HEK293 (cell line): ENCODE results near the gene SYNE2.

Experiments
- CTCF ChIA-PET: fragments of 350-600 bp; formaldehyde crosslinking; extraction: SDS; loops from one replicate; lab custom pipeline; 2021; ENCODE audit warnings: antibody characterized with exemption; lab: Yijun Ruan, JAX
- POLR2A ChIA-PET: fragments of 300-600 bp; formaldehyde crosslinking; extraction: SDS; loops from one replicate; lab custom pipeline; 2020; ENCODE audit warnings: antibody characterized with exemption, inconsistent platforms; lab: Yijun Ruan, JAX
- H3K27ac ChIP-seq: fragments of 200-500 bp; sonication (Bioruptor generic); 2 replicates; pipeline ENCODE4 v1.5.1; 2014; ENCODE audit warnings: low read depth, low read length, control low read depth, inconsistent platforms; ENCODE audit errors: extremely low read depth
- H3K36me3 ChIP-seq, 2 experiments: fragments of 200-500 bp in 1 of 2; sonication (Bioruptor generic) in 1 of 2; 1 replicate in 1 of 2; 2 replicates in 1 of 2; pipeline ENCODE4 v1.5.1; 2014 to 2017; ENCODE audit warnings: inconsistent platforms in 2 of 2, low read length in 2 of 2; ENCODE audit not compliant: control insufficient read depth in 2 of 2, insufficient read depth in 1 of 2
- H3K4me1 ChIP-seq: fragments of 200-500 bp; sonication (Bioruptor generic); 2 replicates; pipeline ENCODE4 v1.5.1; 2014; ENCODE audit warnings: mild to moderate bottlenecking, low read length, inconsistent platforms; ENCODE audit not compliant: control insufficient read depth, insufficient read depth
- H3K4me3 ChIP-seq: 2 replicates; pipeline ENCODE4 v1.5.1; 2011; ENCODE audit warnings: low read depth, mild to moderate bottlenecking, control low read depth, low read length, moderate library complexity
- H3K9me3 ChIP-seq: fragments of 200-500 bp; sonication (Bioruptor generic); 2 replicates; pipeline ENCODE4 v1.5.1; 2014; ENCODE audit warnings: low read depth, low read length, inconsistent platforms; ENCODE audit not compliant: control insufficient read depth, insufficient read depth
- CTCF ChIP-seq: fragments of 450-650 bp; formaldehyde crosslinking; IDR thresholded peaks from 2 replicates; pipeline ENCODE4 v1.5.1; 2016; ENCODE audit warnings: missing biosample characterization, missing genetic modification characterization
- GLI4 ChIP-seq: fragments of 450-650 bp; formaldehyde crosslinking; IDR thresholded peaks from 2 replicates; pipeline ENCODE4 v1.5.1; 2016; ENCODE audit warnings: missing biosample characterization, missing genetic modification characterization
- IKZF3 ChIP-seq: fragments of 450-650 bp; IDR thresholded peaks from 2 replicates; pipeline ENCODE4 v1.5.0; 2018; ENCODE audit warnings: missing biosample characterization, mild to moderate bottlenecking, missing genetic modification characterization, moderate library complexity
- OVOL3 ChIP-seq: fragments of 450-650 bp; formaldehyde crosslinking; IDR thresholded peaks from 2 replicates; pipeline ENCODE4 v1.5.1; 2016; ENCODE audit warnings: missing biosample characterization, missing genetic modification characterization
- PRDM1 ChIP-seq: fragments of 450-650 bp; formaldehyde crosslinking; IDR thresholded peaks from 2 replicates; pipeline ENCODE4; 2016; ENCODE audit warnings: missing biosample characterization, missing genetic modification characterization
- TRIM28 ChIP-seq: IDR thresholded peaks from 2 replicates; pipeline ENCODE4 v1.6.1; 2011; ENCODE audit warnings: low read length, control low read depth, borderline replicate concordance
- TSHZ1 ChIP-seq: fragments of 450-650 bp; formaldehyde crosslinking; IDR thresholded peaks from 2 replicates; pipeline ENCODE4 v1.5.1; 2016; ENCODE audit warnings: missing biosample characterization, missing genetic modification characterization, borderline replicate concordance
- ZBTB44 ChIP-seq: fragments of 450-650 bp; IDR thresholded peaks from 2 replicates; pipeline ENCODE4 v1.5.1; 2018; ENCODE audit warnings: missing biosample characterization, mild to moderate bottlenecking, missing genetic modification characterization
- ZNF155 ChIP-seq: fragments of 450-650 bp; formaldehyde crosslinking; IDR thresholded peaks from 2 replicates; pipeline ENCODE4 v1.5.1; 2016; ENCODE audit warnings: missing biosample characterization, missing genetic modification characterization
- ZNF184 ChIP-seq: fragments of 450-650 bp; IDR thresholded peaks from 2 replicates; pipeline ENCODE4 v1.5.1; 2018; ENCODE audit warnings: missing biosample characterization, mild to moderate bottlenecking, missing genetic modification characterization
- ZNF23 ChIP-seq: fragments of 450-650 bp; formaldehyde crosslinking; IDR thresholded peaks from 2 replicates; pipeline ENCODE4 v1.5.1; 2016; ENCODE audit warnings: missing biosample characterization, missing genetic modification characterization, borderline replicate concordance
- ZNF302 ChIP-seq: fragments of 450-650 bp; formaldehyde crosslinking; IDR thresholded peaks from 2 replicates; pipeline ENCODE4 v1.5.1; 2016; ENCODE audit warnings: missing biosample characterization, missing genetic modification characterization, low read depth
- ZNF350 ChIP-seq: fragments of 450-650 bp; formaldehyde crosslinking; IDR thresholded peaks from 2 replicates; pipeline ENCODE4 v1.5.0; 2017; ENCODE audit warnings: missing biosample characterization, mild to moderate bottlenecking, missing genetic modification characterization
- ZNF366 ChIP-seq: fragments of 450-650 bp; formaldehyde crosslinking; conservative IDR thresholded peaks from 2 replicates; pipeline ENCODE4 v1.5.1; 2016; ENCODE audit warnings: missing biosample characterization, missing genetic modification characterization
- ZNF37A ChIP-seq: fragments of 450-650 bp; IDR thresholded peaks from 2 replicates; pipeline ENCODE4 v1.5.1; 2018; ENCODE audit warnings: missing biosample characterization, missing genetic modification characterization
- ZNF596 ChIP-seq: fragments of 450-650 bp; IDR thresholded peaks from 2 replicates; pipeline ENCODE4 v1.5.0; 2018; ENCODE audit warnings: missing biosample characterization, mild to moderate bottlenecking, missing genetic modification characterization, moderate library complexity
- ZNF645 ChIP-seq: fragments of 450-650 bp; formaldehyde crosslinking; IDR thresholded peaks from 2 replicates; pipeline ENCODE4; 2016; ENCODE audit warnings: missing biosample characterization, missing genetic modification characterization
- ZNF76 ChIP-seq: fragments of 450-650 bp; formaldehyde crosslinking; IDR thresholded peaks from 2 replicates; pipeline ENCODE4; 2016; ENCODE audit warnings: low read depth, missing biosample characterization, missing genetic modification characterization, borderline replicate concordance
- ZNF791 ChIP-seq: fragments of 450-650 bp; formaldehyde crosslinking; IDR thresholded peaks from 2 replicates; pipeline ENCODE4 v1.5.1; 2016; ENCODE audit warnings: missing biosample characterization, missing genetic modification characterization
- ZNF843 ChIP-seq: fragments of 450-650 bp; formaldehyde crosslinking; IDR thresholded peaks from 2 replicates; pipeline ENCODE4 v1.5.1; 2016; ENCODE audit warnings: missing biosample characterization, missing genetic modification characterization
- ZSCAN4 ChIP-seq: fragments of 450-650 bp; formaldehyde crosslinking; IDR thresholded peaks from 2 replicates; pipeline ENCODE4 v1.5.1; 2017; ENCODE audit warnings: missing biosample characterization, missing genetic modification characterization
- ZXDB ChIP-seq: fragments of 450-650 bp; formaldehyde crosslinking; IDR thresholded peaks from 2 replicates; pipeline ENCODE4 v1.5.1; 2016; ENCODE audit warnings: missing biosample characterization, missing genetic modification characterization

The SYNE2 gene

GRCh38 chr14:64061115-64061514 lies 208.3 kb downstream of the SYNE2 start (continued):
- TF ChIP-seq PRDM1 (tag by site-specific recombination) (no peak), ZNF302 (tag by site-specific recombination) (no peak), ZSCAN4 (no peak), ZNF843 (tag by site-specific recombination) (no peak), ZNF350 (tag by site-specific recombination) (no peak), ZBTB44 (no peak)
- TF ChIP-seq, all 188 proteins: peak for 0

- Histone ChIP-seq H3K36me3 (peaks cover 3 to 13% of the 10 kb centered on the region in 2 experiments), H3K4me1 (no peaks in the 10 kb centered on the region), H3K27ac (no peak overlapping the region), H3K4me3 (no peak overlapping the region), H3K9me3 (no peaks in the 10 kb centered on the region)
- TF ChIP-seq GLI4 (tag by site-specific recombination) (no peak), CTCF (tag by site-specific recombination) (no peak), ZNF366 (no peak), ZNF155 (tag by site-specific recombination) (no peak), ZNF596 (tag by site-specific recombination) (no peak), IKZF3 (no peak), ZNF76 (tag by site-specific recombination) (no peak), ZNF37A (tag by site-specific recombination) (no peak), ZNF645 (tag by site-specific recombination) (no peak), ZNF23 (tag by site-specific recombination) (no peak), ZNF184 (tag by site-specific recombination) (no peak), ZNF791 (tag by site-specific recombination) (no peak), ZXDB (no peak), TRIM28 (no peak), OVOL3 (tag by site-specific recombination) (no peak), TSHZ1 (tag by site-specific recombination) (no peak)
- TF ChIP-seq, all 188 proteins: peak for 0
- CTCF ChIA-PET = interaction anchor here (0.7 to 1.1 kb wide), 2 partner anchors 8 to 47 kb away, joined by 3 to 7 read pairs; no protein-coding TSS in a partner anchor
- POLR2A ChIA-PET = no interaction called here
Observed at GRCh38 chr14:64061706-64062105, 208.9 kb downstream of the SYNE2 start.
